Liver (tissue), 9 donors: ENCODE measurements around the gene PHKG1. TPM values are rescaled to one million over a fixed set of nuclear protein-coding genes. Genes with fewer than 3 reads are reported as not detected.

Source experiments
- DNase-seq: peaks from one replicate; pipeline ENCODE4 v3.0.0-alpha.2; 2017; ENCODE audit warnings: low spot score
- H3K27ac ChIP-seq, 2 donors: one replicate each; pipeline ENCODE4 v1.7.0; 2013; ENCODE audit warnings: inconsistent platforms in 2 of 2, low read length in 2 of 2, control low read depth in 1 of 2, low read depth in 1 of 2, mild to moderate bottlenecking in 1 of 2
- H3K27me3 ChIP-seq, 4 donors: one replicate each; pipeline versions ENCODE4 v1.6.1 to v1.7.0; 2013; ENCODE audit warnings: low read length in 3 of 4, inconsistent platforms in 1 of 4, mild to moderate bottlenecking in 1 of 4, moderate library complexity in 1 of 4; ENCODE audit not compliant: control insufficient read depth in 4 of 4, insufficient read depth in 4 of 4
- H3K36me3 ChIP-seq, 4 donors: one replicate each; pipeline versions ENCODE4 v1.6.1 to v1.7.0; 2013; ENCODE audit warnings: low read length in 3 of 4, mild to moderate bottlenecking in 3 of 4, low read depth in 1 of 4, moderate library complexity in 1 of 4; ENCODE audit not compliant: control insufficient read depth in 4 of 4, insufficient read depth in 3 of 4
- H3K4me1 ChIP-seq, 4 donors: one replicate each; pipeline versions ENCODE4 v1.6.1 to v1.7.0; 2013; ENCODE audit warnings: low read length in 3 of 4, mild to moderate bottlenecking in 3 of 4, moderate library complexity in 1 of 4; ENCODE audit not compliant: control insufficient read depth in 4 of 4, insufficient read depth in 4 of 4
- H3K4me3 ChIP-seq, 3 donors: one replicate each; pipeline versions ENCODE4 v1.6.1 to v1.7.0; 2013; ENCODE audit warnings: low read length in 3 of 3, control low read depth in 1 of 3, low read depth in 1 of 3, mild to moderate bottlenecking in 1 of 3
- H3K9ac ChIP-seq, 2 donors: one replicate each; pipeline ENCODE4 v1.7.0; 2013; ENCODE audit warnings: low read length in 2 of 2, mild to moderate bottlenecking in 2 of 2, moderate library complexity in 2 of 2, control low read depth in 1 of 2, low read depth in 1 of 2
- H3K9me3 ChIP-seq, 4 donors: one replicate each; pipeline versions ENCODE4 v1.6.1 to v1.7.0; 2013; ENCODE audit warnings: low read length in 3 of 4; ENCODE audit not compliant: control insufficient read depth in 4 of 4
- ATF3 ChIP-seq: IDR thresholded peaks from 2 replicates; pipeline ENCODE4 v1.6.1; 2016; ENCODE audit warnings: antibody characterized with exemption
- CTCF ChIP-seq: fragments of 150-350 bp; IDR thresholded peaks from 2 replicates; pipeline ENCODE4 v1.5.1; 2017; ENCODE audit warnings: improper control_type of control experiment, low read depth, low read length; ENCODE audit not compliant: missing input control
- EGR1 ChIP-seq, 2 donors: IDR thresholded peaks; 2 replicates each; pipeline ENCODE4 v1.6.1; 2016 to 2018; ENCODE audit warnings: antibody characterized with exemption in 2 of 2, low read depth in 2 of 2
- FOXA1 ChIP-seq: IDR thresholded peaks from 2 replicates; pipeline ENCODE4 v1.6.1; 2016; ENCODE audit warnings: antibody characterized with exemption
- FOXA2 ChIP-seq: IDR thresholded peaks from 2 replicates; pipeline ENCODE4 v1.6.1; 2016; ENCODE audit warnings: antibody characterized with exemption
- GABPA ChIP-seq, 2 donors: IDR thresholded peaks in 1 of 2; conservative IDR thresholded peaks in 1 of 2; 2 replicates each; pipeline ENCODE4 v1.6.1; 2016; ENCODE audit warnings: antibody characterized with exemption in 2 of 2, mild to moderate bottlenecking in 1 of 2, moderate library complexity in 1 of 2
- HNF4A ChIP-seq, 2 donors: conservative IDR thresholded peaks; 2 replicates each; pipeline ENCODE4 v1.6.1; 2016; ENCODE audit warnings: antibody characterized with exemption in 2 of 2, mild to moderate bottlenecking in 2 of 2
- HNF4G ChIP-seq: IDR thresholded peaks from 2 replicates; pipeline ENCODE4 v1.6.1; 2016; ENCODE audit warnings: antibody characterized with exemption
- JUND ChIP-seq, 2 donors: IDR thresholded peaks; 2 replicates each; pipeline ENCODE4 v1.6.1; 2016; ENCODE audit warnings: antibody characterized with exemption in 2 of 2
- MAX ChIP-seq: IDR thresholded peaks from 2 replicates; pipeline ENCODE4 v1.6.1; 2016; ENCODE audit warnings: antibody characterized with exemption
- NR2F2 ChIP-seq: IDR thresholded peaks from 2 replicates; pipeline ENCODE4 v1.6.1; 2016; ENCODE audit warnings: antibody characterized with exemption
- RAD21 ChIP-seq, 2 donors: IDR thresholded peaks; 2 replicates each; pipeline ENCODE4 v1.6.1; 2016; ENCODE audit warnings: antibody characterized with exemption in 2 of 2, mild to moderate bottlenecking in 2 of 2
- REST ChIP-seq: IDR thresholded peaks from 2 replicates; pipeline ENCODE4 v1.6.1; 2016; ENCODE audit warnings: antibody characterized with exemption, mild to moderate bottlenecking
- RXRA ChIP-seq, 2 donors: IDR thresholded peaks; 2 replicates each; pipeline ENCODE4 v1.6.1; 2017 to 2018; ENCODE audit warnings: antibody characterized with exemption in 2 of 2, mild to moderate bottlenecking in 1 of 2
- SP1 ChIP-seq: IDR thresholded peaks from 2 replicates; pipeline ENCODE4 v1.6.1; 2018; ENCODE audit warnings: antibody characterized with exemption, mild to moderate bottlenecking
- TAF1 ChIP-seq: conservative IDR thresholded peaks from 2 replicates; pipeline ENCODE4 v1.6.1; 2016; ENCODE audit warnings: antibody characterized with exemption, mild to moderate bottlenecking
- YY1 ChIP-seq: IDR thresholded peaks from 2 replicates; pipeline ENCODE4 v1.6.1; 2016; ENCODE audit warnings: antibody characterized with exemption, mild to moderate bottlenecking
- ZBTB33 ChIP-seq: IDR thresholded peaks from 2 replicates; pipeline ENCODE4 v1.6.1; 2016; ENCODE audit warnings: antibody characterized with exemption
- WGBS: extraction: QIAGEN DNeasy Blood & Tissue Kit; methylation state at CpG from one replicate; pipeline ENCODE4 v1.1.7; 2013; 5-methylcytosine and 5-hydroxymethylcytosine counted together
- polyA plus RNA-seq, 2 donors: library from polyadenylated mRNA; stranded (reverse) in 1 of 2; unstranded in 1 of 2; fragments of 200-250 nt in 1 of 2; fragments of >200 nt in 1 of 2; fragmentation: Nextera tagmentation in 1 of 2; extraction: Ambion mirVana in 1 of 2; gene quantifications; one replicate each; pipeline versions ENCODE4 v1.2.1 to v1.2.3, GENCODE V29; 2013 to 2015
- total RNA-seq, 2 donors: library from RNA; depleted of rRNA; stranded (reverse); fragments of >200 nt; gene quantifications; one replicate each; pipeline ENCODE4 v1.2.3, GENCODE V29; 2014
- donor health status: healthy.
- donor health status: healthy.
- donor health status: healthy.
- donor health status: healthy.
- donor health status: healthy.

The PHKG1 gene
- total and polyA plus RNA-seq, 4 donors, result 0.18 to 1.0 (median 0.24) TPM

- 24% methylated on average over 12 of the region's 12 CpGs for WGBS
- peak; percentile 67 for TF ChIP-seq CTCF
- TF ChIP-seq YY1, result peak; percentile 67
- peak; percentile 41 for TF ChIP-seq REST
- TF ChIP-seq FOXA1, result peak; percentile 62
- TF ChIP-seq GABPA (IDR thresholded peaks at IDR 0.05 in 1 of 2, conservative IDR thresholded peaks at IDR 0.05 in 1 of 2), result peak in 1 of 2 donors; percentile 13
- peak; percentile 68 for TF ChIP-seq SP1
- peak; percentile 83 for TF ChIP-seq FOXA2
- no peak for TF ChIP-seq ATF3
- no peak for TF ChIP-seq EGR1 (IDR thresholded peaks at IDR 0.05; ENCODE audit: low read depth in 2 of 2)
- TF ChIP-seq RAD21 (IDR thresholded peaks at IDR 0.05), result peak; percentile 54 to 75
- TF ChIP-seq NR2F2, result peak; percentile 39
- no peak for TF ChIP-seq TAF1
- TF ChIP-seq ZBTB33, result no peak
- TF ChIP-seq RXRA (IDR thresholded peaks at IDR 0.05), result peak; percentile 62 to 86
- peak in 1 of 2 donors; percentile 18 for TF ChIP-seq JUND (IDR thresholded peaks at IDR 0.05)
- TF ChIP-seq HNF4G, result no peak
- no peak for TF ChIP-seq MAX
- peak; percentile 48 to 53 for TF ChIP-seq HNF4A (conservative IDR thresholded peaks at IDR 0.05)
- peaks cover 0 to 6% (median 0%) of the 10 kb centered on the region in 4 donors for H3K36me3 ChIP-seq
These were observed 13.1 kb downstream of the PHKG1 start for GRCh38 chr7:56079450-56080185.

More at GRCh38 chr7:56079450-56080185, 13.1 kb downstream of the PHKG1 start:
- H3K27me3 ChIP-seq, result no peaks in the 10 kb centered on the region
- no peaks in the 10 kb centered on the region for H3K9me3 ChIP-seq
- H3K4me1 ChIP-seq, result peaks cover under 1 to 29% (median 22%) of the 10 kb centered on the region in 4 donors
- no peak for DNase-seq
- peak overlapping the region in 1 of 2 donors; percentile 22 for H3K9ac ChIP-seq
- no peak overlapping the region for H3K4me3 ChIP-seq
- peak overlapping the region; percentile 54 to 58 for H3K27ac ChIP-seq
